ENCODE data around the gene GABRR2.
"Not testable (repeated sequence)": the region's sequence is repeated elsewhere in the genome, so short reads cannot be mapped to it uniquely, and the experiment has no call there.

The GABRR2 gene

DNA sequence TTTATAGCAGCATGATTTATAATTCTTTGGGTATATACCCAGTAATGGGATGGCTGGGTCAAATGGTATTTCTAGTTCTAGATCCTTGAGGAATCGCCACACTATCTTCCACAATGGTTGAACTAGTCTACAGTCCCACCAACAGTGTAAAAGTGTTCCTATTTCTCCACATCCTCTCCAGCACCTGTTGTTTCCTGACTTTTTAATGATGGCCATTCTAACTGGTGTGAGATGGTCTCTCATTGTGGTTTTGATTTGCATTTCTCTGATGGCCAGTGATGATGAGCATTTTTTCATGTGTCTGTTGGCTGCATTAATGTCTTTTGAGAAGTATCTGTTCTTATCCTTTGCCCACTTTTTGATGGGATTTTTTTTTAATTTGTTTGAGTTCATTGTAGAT, 20.0 kb downstream of the GABRR2 start:
- whole genome bisulfite sequencing (ENCODE audit: insufficient coverage, insufficient read length), result no CpG with 5 or more reads among the region's 1 CpG
- DNase-seq (ENCODE audit: low read depth, low spot score); H3K36me3 ChIP-seq (ENCODE audit: control insufficient read depth, insufficient read depth, low read length); H3K9me3 ChIP-seq (ENCODE audit: control insufficient read depth, insufficient read depth, low read length); H3K4me3 ChIP-seq (ENCODE audit: low read length); H3K4me1 ChIP-seq (ENCODE audit: control insufficient read depth, insufficient read depth, low read length); H3K27ac ChIP-seq (ENCODE audit: low read length); H3K27me3 ChIP-seq (ENCODE audit: control insufficient read depth, insufficient read depth, low read length): not testable (repeated sequence)

DNA sequence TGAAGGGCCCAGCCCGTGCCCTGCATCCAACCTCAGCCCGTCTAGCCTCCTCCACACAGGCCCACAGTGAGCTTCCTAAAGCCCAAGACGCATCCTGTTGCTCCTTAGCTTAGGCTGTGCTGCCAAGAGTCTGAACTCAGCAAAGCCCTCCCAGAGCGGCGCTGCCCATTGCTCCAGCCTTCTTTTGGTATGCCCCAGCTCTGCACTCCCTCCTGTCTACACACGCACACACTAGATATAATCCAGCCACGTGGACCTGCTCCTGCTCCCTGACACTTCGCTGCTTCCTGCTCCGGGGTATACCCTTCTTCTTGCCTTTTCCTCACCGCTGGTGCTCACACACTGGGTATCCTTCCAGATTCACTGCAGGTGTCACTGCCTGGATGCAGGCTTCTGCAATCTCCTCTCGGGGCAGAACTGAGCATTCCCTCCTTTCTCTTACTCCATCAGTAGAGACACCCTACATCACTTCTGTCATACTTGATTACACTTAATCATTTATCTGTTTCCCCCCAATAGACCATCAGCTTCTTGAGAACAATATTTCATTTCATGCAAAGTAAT, 23.8 kb downstream of the GABRR2 start:
- no peak for DNase-seq (ENCODE audit: low read depth, low spot score)
- no CpG with 5 or more reads among the region's 11 CpGs for WGBS (ENCODE audit: insufficient coverage, insufficient read length)
- Histone ChIP-seq H3K9me3 (ENCODE audit: control insufficient read depth, insufficient read depth, low read length) (no peaks in the 10 kb centered on the region), H3K27ac (ENCODE audit: low read length) (no peak overlapping the region), H3K4me3 (ENCODE audit: low read length) (no peak overlapping the region), H3K4me1 (ENCODE audit: control insufficient read depth, insufficient read depth, low read length) (no peaks in the 10 kb centered on the region), H3K27me3 (ENCODE audit: control insufficient read depth, insufficient read depth, low read length) (no peaks in the 10 kb centered on the region), H3K36me3 (ENCODE audit: control insufficient read depth, insufficient read depth, low read length) (peaks cover 3% of the 10 kb centered on the region; the same call in 1 of the 2 replicates)

DNA sequence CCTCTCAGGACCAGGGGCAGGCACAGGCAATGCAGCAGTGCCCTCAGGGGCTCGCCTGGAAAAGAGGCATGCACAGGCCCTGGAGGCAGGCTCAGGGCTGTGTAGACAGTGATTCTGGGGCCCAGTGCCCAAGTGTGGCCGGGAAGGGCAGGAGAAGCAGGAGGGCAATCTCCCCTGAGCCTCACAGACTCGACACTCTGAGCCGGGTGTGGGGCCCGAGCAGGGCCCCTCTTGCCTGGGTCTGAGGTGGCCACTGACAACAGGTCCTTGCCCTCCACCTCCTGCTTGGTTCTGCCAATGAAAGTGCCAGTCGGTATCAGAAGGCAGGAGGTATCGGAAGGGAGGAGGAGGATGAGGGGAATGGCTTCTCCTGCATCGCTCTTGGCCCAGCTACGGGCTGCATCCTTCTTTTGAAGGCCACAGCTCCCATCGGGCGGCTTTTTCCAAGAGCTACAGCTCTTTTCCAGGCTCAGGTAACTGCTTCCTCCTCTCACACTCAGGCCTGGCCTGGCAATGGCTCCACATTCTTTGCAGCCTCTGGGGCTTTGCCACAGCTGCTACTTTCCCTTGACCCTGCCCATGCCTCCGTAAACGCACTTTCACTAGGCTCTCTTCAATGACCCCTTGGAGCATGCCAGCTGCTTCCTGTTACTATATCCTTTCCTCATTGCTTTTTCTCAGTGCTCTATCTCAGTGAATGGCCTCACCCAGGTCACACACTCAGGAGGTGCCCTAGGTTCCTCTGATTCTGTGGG, 24.5 kb downstream of the GABRR2 start:
- DNase-seq (ENCODE audit: low read depth, low spot score), result no peak
- Histone ChIP-seq H3K4me1 (ENCODE audit: control insufficient read depth, insufficient read depth, low read length) (no peaks in the 10 kb centered on the region), H3K4me3 (ENCODE audit: low read length) (no peak overlapping the region), H3K9me3 (ENCODE audit: control insufficient read depth, insufficient read depth, low read length) (no peaks in the 10 kb centered on the region), H3K27me3 (ENCODE audit: control insufficient read depth, insufficient read depth, low read length) (no peaks in the 10 kb centered on the region), H3K27ac (ENCODE audit: low read length) (no peak overlapping the region), H3K36me3 (ENCODE audit: control insufficient read depth, insufficient read depth, low read length) (peaks cover 3% of the 10 kb centered on the region; the same call in 1 of the 2 replicates)
- no CpG with 5 or more reads among the region's 13 CpGs for WGBS (ENCODE audit: insufficient coverage, insufficient read length)

DNA sequence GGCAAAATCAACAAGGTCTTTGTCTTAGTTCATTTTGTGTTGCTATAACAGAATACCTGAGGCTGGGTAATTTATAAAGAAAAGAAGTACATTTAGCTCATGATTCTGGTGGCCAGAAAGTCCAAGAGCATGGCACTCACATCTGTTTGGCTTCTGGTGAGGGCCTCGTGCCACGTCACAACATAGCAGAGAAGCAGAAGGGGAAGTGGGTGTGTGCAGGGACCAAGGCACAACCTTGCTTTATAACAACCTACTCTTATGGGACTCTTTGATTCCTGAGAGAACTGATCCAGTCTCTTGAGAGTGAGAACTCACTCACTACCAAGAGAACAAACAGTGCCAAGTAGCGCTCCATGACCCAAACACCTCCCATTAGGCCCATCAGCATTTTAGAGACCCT, 25.4 kb downstream of the GABRR2 start:
- Histone ChIP-seq H3K9me3 (ENCODE audit: control insufficient read depth, insufficient read depth, low read length) (no peaks in the 10 kb centered on the region), H3K4me1 (ENCODE audit: control insufficient read depth, insufficient read depth, low read length) (no peaks in the 10 kb centered on the region), H3K4me3 (ENCODE audit: low read length) (no peak overlapping the region), H3K27ac (ENCODE audit: low read length) (no peak overlapping the region), H3K36me3 (ENCODE audit: control insufficient read depth, insufficient read depth, low read length) (peaks cover 3% of the 10 kb centered on the region; the same call in 1 of the 2 replicates), H3K27me3 (ENCODE audit: control insufficient read depth, insufficient read depth, low read length) (no peaks in the 10 kb centered on the region)
- DNase-seq (ENCODE audit: low read depth, low spot score), result no peak
- WGBS (ENCODE audit: insufficient coverage, insufficient read length), result no CpG with 5 or more reads among the region's 3 CpGs

DNA sequence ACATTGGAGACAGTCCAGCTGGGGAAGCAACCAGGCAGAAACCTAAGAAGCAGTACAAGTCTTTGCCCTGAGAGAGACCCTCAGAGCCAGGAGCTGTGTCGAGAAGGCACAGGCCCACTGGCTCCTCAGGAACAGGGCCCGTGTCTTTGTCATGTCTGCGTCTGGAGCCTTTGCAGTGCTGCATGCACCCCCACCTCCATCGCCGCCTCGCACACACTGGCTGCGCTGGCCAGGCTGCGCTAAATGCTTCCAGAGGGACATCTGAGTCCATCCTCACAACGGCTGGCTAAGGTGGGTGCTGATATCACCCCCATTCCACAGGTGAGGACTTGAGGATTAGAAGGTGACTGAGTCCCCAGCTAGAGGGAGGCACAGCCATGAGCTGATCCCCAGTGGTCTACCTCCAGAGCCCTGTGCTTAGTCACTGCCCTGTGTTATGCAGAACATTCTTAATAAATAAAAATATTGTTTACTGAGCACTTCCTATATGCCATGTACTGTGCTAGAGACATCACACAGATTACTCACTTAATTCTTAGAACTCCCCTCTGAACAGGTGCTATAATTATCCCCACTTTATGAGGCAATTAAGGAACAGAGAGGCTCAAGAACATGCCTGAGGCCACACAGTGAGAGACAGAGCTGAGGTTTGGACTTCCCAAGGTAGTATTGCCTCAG, 27.6 kb downstream of the GABRR2 start:
- no CpG with 5 or more reads among the region's 9 CpGs for WGBS (ENCODE audit: insufficient coverage, insufficient read length)
- no peaks in the 10 kb centered on the region for H3K27me3 ChIP-seq (ENCODE audit: control insufficient read depth, insufficient read depth, low read length)

DNA sequence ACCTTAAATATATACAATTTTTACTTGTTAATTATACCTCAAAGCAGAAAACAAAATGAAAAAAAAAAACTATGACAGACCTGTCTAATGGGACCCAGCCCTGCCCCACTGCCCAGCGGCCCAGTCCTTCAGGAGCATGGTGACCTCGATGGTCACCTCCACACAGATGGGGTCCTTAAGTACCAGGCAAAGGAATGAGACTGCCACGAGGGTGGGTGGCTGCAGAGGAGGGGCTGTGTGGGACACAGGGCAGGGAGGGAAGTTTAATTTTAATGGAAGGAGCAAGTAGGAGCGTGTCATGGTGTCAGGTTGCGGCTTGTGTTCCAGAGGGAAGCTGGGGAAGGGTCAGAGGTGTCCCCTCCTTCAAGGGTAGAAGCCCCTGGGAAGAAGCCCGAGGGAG, 28.6 kb downstream of the GABRR2 start:
- Histone ChIP-seq H3K27ac (ENCODE audit: low read length) (no peak overlapping the region), H3K27me3 (ENCODE audit: control insufficient read depth, insufficient read depth, low read length) (no peaks in the 10 kb centered on the region), H3K4me1 (ENCODE audit: control insufficient read depth, insufficient read depth, low read length) (no peaks in the 10 kb centered on the region), H3K9me3 (ENCODE audit: control insufficient read depth, insufficient read depth, low read length) (no peaks in the 10 kb centered on the region), H3K36me3 (ENCODE audit: control insufficient read depth, insufficient read depth, low read length) (peaks cover 3% of the 10 kb centered on the region; the same call in 1 of the 2 replicates), H3K4me3 (ENCODE audit: low read length) (no peak overlapping the region)
- DNase-seq (ENCODE audit: low read depth, low spot score), result no peak
- WGBS (ENCODE audit: insufficient coverage, insufficient read length), result no CpG with 5 or more reads among the region's 6 CpGs

More for the DNA sequence above, 27.6 kb downstream of the GABRR2 start:
- Histone ChIP-seq H3K4me1 (ENCODE audit: control insufficient read depth, insufficient read depth, low read length) (no peaks in the 10 kb centered on the region), H3K4me3 (ENCODE audit: low read length) (no peak overlapping the region), H3K27ac (ENCODE audit: low read length) (no peak overlapping the region), H3K36me3 (ENCODE audit: control insufficient read depth, insufficient read depth, low read length) (peaks cover 3% of the 10 kb centered on the region; the same call in 1 of the 2 replicates), H3K9me3 (ENCODE audit: control insufficient read depth, insufficient read depth, low read length) (no peaks in the 10 kb centered on the region)
- DNase-seq (ENCODE audit: low read depth, low spot score), result no peak

DNA sequence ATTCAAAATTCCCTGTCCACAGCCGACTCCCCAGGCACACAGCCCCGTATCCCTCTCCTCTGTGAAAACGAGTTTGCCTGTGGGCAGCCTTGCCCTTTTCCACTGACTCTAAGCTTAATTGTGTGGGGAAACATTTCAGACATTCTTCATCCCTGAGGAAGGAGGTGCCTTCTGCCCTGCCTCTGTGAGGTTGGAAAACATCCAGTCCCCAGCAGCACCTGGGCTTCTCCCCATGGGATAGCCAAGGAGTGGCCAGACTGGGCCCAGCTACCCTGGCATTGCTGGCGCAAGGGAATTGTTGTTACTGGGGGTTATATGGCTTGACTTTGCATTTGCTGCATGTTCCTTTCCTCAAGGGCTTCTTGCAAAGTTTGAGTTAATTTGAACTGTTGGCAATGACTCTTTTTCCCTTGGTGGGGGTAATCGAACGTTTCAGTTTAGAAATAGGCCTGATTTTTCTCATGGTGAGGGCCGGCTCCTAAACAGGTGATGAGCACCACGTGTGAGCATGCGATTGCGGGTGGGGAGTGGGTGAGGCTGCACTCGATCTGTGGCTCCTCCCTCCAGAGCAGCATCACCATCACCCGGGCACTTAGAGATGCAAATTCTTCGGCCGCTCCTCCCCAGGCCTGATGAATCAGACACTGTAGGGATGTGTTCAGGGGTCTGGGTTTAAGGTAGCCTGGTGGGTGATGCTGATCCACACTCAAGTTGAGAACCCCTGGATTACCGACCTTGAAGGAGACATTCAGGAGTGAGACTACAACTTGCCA, 29.9 kb downstream of the GABRR2 start:
- Histone ChIP-seq H3K27me3 (ENCODE audit: control insufficient read depth, insufficient read depth, low read length) (no peaks in the 10 kb centered on the region), H3K4me1 (ENCODE audit: control insufficient read depth, insufficient read depth, low read length) (no peaks in the 10 kb centered on the region), H3K9me3 (ENCODE audit: control insufficient read depth, insufficient read depth, low read length) (no peaks in the 10 kb centered on the region), H3K4me3 (ENCODE audit: low read length) (no peak overlapping the region), H3K27ac (ENCODE audit: low read length) (no peak overlapping the region), H3K36me3 (ENCODE audit: control insufficient read depth, insufficient read depth, low read length) (peaks cover 3% of the 10 kb centered on the region; the same call in 1 of the 2 replicates)
- DNase-seq (ENCODE audit: low read depth, low spot score), result no peak
- WGBS (ENCODE audit: insufficient coverage, insufficient read length), result no CpG with 5 or more reads among the region's 15 CpGs

DNA sequence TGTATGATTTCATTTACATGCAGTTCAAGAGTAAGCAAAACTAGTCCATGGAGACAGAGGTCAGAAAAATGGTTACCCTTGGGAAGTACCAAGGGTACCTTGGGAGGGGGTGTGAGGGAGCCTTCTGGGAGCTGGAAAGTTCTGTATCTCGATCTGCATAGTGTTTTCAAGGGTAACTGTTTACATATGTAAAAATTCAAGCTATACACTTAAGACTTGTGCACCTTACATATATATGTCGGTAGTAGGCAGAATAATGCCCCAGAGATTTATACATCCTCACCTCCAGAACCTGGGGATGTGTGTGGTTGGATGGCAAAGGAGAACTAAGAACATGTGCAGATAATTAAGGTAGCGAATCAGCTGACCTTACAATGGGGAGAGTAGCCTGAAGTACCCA, 31.0 kb downstream of the GABRR2 start:
- no peaks in the 10 kb centered on the region for H3K4me1 ChIP-seq (ENCODE audit: control insufficient read depth, insufficient read depth, low read length)
- peaks cover 3% of the 10 kb centered on the region; the same call in 1 of the 2 replicates for H3K36me3 ChIP-seq (ENCODE audit: control insufficient read depth, insufficient read depth, low read length)
- WGBS (ENCODE audit: insufficient coverage, insufficient read length), result no CpG with 5 or more reads among the region's 3 CpGs
- no peak overlapping the region for H3K4me3 ChIP-seq (ENCODE audit: low read length)
- H3K27ac ChIP-seq (ENCODE audit: low read length), result no peak overlapping the region
- no peak for DNase-seq (ENCODE audit: low read depth, low spot score)
- no peaks in the 10 kb centered on the region for H3K9me3 ChIP-seq (ENCODE audit: control insufficient read depth, insufficient read depth, low read length)
- H3K27me3 ChIP-seq (ENCODE audit: control insufficient read depth, insufficient read depth, low read length), result no peaks in the 10 kb centered on the region

DNA sequence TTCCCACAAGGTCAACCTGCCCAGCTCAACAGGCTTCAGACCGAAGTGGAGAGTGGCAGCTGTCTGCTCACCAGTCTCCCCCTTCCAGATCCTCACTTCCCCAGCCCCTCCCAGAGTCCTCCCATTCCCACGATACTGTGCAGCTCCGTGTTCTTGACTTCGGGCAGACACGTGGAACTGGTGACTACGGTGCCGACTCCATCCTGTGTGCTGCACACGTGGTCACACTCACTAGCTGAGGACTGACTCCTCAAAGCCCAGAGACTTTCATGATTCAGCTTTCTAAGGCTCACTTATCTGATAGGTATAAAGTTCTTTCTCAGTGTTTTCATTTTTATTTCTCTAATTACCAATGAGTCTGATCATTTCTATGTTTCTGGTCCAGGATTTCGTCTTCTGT, 32.4 kb downstream of the GABRR2 start:
- no CpG with 5 or more reads among the region's 9 CpGs for WGBS (ENCODE audit: insufficient coverage, insufficient read length)
- no peak overlapping the region for H3K27ac ChIP-seq (ENCODE audit: low read length)
- no peaks in the 10 kb centered on the region for H3K27me3 ChIP-seq (ENCODE audit: control insufficient read depth, insufficient read depth, low read length)
- peaks cover 3% of the 10 kb centered on the region; the same call in 1 of the 2 replicates for H3K36me3 ChIP-seq (ENCODE audit: control insufficient read depth, insufficient read depth, low read length)
- H3K4me3 ChIP-seq (ENCODE audit: low read length), result no peak overlapping the region
- H3K4me1 ChIP-seq (ENCODE audit: control insufficient read depth, insufficient read depth, low read length), result no peaks in the 10 kb centered on the region
- no peak for DNase-seq (ENCODE audit: low read depth, low spot score)
- H3K9me3 ChIP-seq (ENCODE audit: control insufficient read depth, insufficient read depth, low read length), result no peaks in the 10 kb centered on the region

DNA sequence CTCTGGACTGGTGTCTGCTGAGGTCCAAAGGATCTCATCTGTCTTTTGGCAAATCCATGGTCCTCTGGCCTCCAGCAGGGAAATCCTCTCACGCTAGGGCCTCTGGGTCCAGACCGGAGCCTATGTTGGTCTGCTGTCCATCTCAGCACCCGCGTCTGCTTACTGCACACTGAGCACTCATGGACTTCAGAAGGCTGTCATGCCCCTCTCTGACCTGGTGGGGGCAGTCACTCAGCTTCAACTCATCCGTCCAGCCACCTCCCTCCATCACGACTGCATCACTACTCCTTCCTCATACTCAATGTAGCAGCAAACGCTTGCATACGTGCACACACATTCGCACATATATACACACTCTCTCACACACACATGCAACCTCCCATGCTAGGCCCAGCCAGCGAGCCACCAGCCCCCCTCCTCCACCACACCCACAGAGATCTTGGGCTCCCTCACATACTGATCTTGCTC, 33.3 kb downstream of the GABRR2 start:
- WGBS (ENCODE audit: insufficient coverage, insufficient read length), result no CpG with 5 or more reads among the region's 10 CpGs
- Histone ChIP-seq H3K27me3 (ENCODE audit: control insufficient read depth, insufficient read depth, low read length) (no peaks in the 10 kb centered on the region), H3K4me1 (ENCODE audit: control insufficient read depth, insufficient read depth, low read length) (no peaks in the 10 kb centered on the region), H3K36me3 (ENCODE audit: control insufficient read depth, insufficient read depth, low read length) (no peaks in the 10 kb centered on the region), H3K4me3 (ENCODE audit: low read length) (no peak overlapping the region), H3K27ac (ENCODE audit: low read length) (no peak overlapping the region), H3K9me3 (ENCODE audit: control insufficient read depth, insufficient read depth, low read length) (no peaks in the 10 kb centered on the region)
- peak; percentile 57 for DNase-seq (ENCODE audit: low read depth, low spot score)

Measured in iPS DF 6.9 (cell line).